Ramos (cell line): ENCODE results near the gene DACH1.

Source experiments
- in situ Hi-C: fragments of 300-500 bp; cut with MboI; formaldehyde crosslinking; loops from one replicate; pipeline ENCODE4 v1.14.3; 2022; ENCODE audit warnings: low sequenced_read_pairs; ENCODE audit not compliant: unreplicated experiment

The DACH1 gene

DNA sequence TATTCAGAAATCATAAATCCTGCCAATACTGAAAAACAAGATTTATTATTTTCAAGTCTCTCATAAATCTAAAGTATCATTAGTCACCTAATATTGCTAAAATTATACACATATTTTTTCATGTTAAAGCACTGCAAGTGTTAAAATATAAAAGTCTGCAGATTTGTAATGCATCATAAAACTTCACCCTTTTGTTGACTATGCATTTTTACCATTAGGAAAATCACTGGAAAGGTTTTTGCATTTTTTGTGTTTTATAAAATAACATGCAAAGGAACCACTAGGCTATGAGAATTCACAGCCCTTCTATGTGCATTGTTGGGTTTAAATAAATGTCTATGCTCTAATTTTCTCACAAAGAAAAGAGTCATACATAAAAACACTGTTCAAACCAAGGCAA, 407.3 kb downstream of the DACH1 start:
- in situ Hi-C loops = no loop called here

DNA sequence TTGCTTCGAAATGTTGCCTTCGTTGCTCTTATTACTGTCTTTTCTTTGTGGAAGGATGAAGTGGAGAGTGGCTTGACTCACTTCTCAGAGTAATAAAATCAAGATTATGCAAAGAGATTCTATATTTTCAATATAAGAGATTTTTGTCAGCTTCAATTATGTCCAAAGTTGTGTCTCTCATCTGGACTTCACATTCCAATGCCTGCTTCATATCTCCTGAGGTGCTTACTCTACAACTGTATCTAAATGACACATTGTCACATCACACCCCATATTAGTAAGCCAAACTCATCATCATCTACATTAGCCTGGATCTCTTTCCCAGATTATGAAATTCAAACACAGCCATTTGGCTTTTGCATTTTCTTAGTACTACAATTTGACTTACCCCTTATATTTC, 409.4 kb downstream of the DACH1 start:
- in situ Hi-C loops = no loop called here

DNA sequence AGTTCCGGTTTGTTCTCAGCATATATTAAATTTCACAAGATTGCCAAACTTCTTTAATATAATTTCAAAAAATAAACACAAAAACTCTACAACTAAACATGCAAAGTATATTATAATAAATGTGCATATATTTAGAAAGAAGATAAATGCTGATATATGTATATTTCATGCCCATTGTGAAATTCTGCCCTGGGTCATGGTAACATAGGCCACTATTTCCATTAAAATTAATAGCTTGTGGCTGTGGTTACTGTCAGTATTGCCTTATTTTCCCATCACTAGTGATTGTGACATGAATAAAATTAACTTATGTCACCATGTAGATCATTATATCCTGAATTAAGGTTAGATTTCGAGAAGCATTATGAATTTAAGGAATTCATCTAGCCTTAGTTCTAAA, 410.9 kb downstream of the DACH1 start:
- in situ Hi-C loops = no loop called here

DNA sequence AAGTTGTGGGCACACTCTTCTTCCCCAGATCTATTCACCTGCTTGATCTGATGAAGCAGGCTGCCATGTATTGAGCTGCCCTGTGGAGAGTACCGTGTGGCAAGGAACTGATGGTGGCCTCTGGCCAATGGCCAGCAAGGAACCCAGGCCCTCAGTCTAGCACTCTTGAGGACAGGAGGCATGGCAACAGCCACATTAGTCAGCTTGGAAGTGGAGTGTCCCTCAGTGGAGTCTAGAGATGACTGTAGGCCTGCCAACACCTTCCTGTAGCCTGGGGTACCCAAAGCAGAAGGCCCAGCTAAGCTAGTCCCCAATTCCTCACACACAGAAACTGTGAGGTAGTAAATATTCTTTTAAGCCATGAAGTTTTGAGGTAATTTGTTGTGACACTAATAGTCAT, 412.5 kb downstream of the DACH1 start:
- in situ Hi-C loops = no loop called here

DNA sequence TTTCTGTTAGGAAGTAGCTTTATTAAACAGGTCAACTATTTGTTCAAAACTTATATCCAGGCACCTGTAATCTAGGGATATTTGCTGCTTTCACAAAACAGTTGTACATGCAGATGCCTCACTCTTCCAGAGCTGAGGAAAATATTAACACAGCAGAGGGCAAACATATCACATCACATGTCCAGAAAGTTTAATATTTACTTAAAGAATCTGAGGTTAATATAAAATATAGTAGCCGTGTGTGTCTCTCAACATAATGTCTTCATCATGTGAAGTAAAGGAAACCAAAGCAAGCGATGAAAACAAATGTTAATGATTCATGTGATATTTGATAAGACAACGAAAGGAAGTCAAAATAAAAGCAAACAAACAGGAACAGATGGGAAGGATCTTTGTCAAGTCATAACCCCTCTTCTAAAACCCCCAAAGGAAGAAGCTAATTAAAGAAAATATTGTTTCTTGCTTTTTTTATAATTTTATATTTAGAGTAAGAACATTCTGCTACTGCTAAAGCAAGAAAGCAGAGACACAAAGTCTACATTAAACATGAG, 418.8 kb downstream of the DACH1 start:
- in situ Hi-C loops = no loop called here

DNA sequence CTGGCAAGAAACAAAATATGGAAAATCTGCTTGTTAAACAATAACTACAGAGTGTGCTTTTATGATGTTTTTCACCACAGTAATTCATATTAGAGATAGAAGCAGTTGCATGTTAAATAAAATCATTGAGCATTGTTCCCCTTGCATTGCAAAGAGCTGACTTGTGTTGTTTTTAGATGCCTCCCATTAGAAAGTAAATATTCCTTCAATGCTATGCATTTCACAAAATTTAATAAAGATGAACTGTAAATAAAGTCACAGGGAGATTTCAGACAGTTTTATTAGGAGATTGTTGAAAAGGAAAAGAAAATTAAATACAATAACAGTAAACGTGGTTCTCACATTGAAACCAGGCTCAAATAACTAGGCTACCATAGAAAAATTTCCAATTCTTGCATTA, 429.3 kb downstream of the DACH1 start:
- in situ Hi-C loops = no loop called here

DNA sequence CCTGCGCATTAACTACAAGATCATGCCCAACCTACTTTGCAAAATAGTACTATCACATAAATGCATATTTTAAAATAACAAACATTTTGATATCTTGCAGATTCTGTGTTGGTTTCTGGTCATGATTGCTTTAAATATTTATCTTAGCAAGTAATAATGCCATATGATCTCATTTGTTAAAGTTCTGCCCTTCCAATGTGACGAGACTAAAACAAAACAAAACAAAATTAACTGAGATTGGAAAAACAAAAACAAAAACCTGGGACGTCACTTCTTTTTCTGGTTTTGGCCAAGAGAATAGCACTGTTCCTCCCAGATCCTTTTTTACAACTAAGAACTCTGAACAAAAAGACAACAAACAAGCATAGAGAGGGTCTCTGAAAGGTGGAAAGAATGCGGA, 436.3 kb downstream of the DACH1 start:
- in situ Hi-C loops = no loop called here

DNA sequence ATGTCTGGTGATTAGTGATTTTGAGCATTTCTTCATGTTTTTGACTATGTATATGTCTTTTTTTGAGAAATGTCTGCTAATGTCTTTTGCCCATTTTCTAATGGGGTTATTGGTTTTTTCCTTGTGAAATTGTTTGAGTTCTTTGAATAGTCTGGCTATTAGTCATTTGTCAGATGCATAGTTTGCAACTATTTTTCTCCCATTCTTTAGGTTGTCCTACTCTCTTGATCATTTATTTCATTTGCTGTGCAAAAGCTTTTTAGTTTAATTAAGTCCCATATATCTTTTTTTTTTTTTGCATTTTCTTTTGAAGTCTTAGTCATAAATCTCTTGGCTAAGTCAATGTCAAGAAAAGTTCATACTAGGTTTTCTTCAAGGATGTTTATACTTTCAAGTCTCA, 449.8 kb downstream of the DACH1 start:
- in situ Hi-C loops = no loop called here

DNA sequence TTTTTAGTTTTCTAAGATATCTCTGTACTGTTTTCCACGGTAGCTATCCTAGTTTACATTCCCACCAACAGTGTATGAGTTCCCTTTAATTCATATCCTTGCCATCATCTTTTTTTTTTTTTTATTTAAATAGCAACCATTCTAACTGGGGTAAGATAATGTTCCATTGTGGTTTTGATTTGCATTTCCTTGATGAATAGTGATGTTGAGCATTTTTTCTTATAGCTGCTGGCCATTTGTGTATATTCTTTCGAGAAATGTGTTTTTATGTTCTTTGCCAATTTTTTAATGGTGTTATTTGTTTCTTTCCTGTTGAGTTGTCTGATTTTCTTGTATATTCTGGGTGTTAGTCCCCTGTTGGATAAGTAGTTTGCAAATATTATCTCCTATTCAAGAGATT, 454.8 kb downstream of the DACH1 start:
- in situ Hi-C loops = no loop called here

DNA sequence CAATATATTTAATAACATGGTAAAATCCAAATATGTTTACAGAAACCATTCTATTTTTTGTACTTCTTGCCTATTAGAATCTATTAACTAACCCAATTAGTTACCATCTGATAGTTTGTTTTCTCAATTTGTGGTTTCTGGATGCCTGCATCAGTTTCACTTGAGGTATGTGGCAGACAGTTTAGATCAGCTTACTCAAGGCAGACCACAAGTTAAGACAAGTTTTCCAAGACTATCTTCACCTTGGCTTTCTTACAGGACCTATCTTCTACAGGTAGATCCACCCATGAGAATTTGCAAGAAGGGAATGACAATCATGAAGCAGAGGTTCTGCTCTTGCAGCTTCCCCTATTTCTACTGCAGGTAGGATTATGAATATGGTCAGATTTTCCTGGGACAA, 458.6 kb downstream of the DACH1 start:
- in situ Hi-C loops = no loop called here

DNA sequence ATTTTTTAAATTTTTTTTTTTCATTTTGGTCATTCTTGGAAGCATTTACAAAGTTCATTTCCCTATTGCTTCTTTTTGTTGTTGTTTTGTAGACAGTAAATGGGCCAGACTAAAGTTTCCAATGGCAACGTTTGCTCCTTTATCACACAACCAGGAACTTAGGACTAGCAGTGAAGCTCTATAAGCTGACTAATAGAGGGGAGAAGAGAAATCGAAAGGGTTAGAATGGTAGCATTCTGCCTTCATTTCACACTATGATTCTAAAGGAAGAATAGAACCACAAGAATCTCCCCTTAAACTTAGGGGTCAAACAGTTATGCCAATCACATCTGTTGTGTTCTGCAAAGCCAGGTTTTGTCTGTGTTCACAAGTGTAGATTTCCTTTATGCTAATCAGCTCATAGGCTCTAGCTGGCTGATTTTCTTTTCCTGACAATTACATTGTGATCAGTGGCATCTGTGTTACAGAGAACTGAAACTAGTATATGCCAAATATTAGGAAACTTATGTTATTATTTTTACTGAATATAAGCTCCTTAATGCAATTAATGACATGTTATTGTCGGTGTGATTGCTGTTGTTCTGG, 467.3 kb downstream of the DACH1 start:
- in situ Hi-C loops = no loop called here

DNA sequence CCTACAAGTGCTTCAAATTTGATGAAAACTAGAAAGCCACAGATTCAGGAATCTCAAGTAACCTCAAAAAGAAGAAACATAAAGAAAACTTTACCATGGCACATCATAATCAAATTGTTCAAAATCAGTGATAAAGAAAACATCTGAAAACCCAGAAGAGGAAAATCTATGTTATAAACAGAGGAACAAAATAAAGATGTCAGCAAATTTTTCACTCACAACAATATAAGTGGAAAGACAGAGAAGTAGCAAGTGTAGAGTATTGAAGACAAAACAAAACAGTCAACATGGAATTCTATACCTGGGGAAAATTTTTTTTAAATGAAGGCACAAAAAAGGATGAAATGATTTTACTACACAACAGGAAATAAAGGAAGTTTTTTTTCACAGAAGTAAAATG, 470.9 kb downstream of the DACH1 start:
- in situ Hi-C loops = no loop called here

DNA sequence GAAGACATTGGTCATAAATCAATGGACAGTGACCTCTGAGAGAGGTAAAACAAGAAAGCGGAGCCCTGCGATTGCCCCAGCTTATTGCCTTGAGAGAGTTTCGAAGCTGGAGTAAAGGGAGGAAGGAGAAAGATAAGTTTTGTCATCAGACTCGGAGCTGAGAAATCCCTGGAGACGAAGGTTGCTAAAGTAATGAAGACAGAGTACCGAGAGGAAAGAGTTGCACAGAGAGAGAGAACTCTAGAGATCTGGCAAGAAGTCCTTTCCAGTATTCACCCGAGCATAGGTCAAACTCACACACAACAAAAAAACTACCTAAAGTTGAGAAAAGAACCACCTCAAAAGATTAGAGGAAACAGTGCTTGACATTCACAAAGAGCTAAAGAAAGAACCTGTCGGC, 472.0 kb downstream of the DACH1 start:
- in situ Hi-C loops = no loop called here

DNA sequence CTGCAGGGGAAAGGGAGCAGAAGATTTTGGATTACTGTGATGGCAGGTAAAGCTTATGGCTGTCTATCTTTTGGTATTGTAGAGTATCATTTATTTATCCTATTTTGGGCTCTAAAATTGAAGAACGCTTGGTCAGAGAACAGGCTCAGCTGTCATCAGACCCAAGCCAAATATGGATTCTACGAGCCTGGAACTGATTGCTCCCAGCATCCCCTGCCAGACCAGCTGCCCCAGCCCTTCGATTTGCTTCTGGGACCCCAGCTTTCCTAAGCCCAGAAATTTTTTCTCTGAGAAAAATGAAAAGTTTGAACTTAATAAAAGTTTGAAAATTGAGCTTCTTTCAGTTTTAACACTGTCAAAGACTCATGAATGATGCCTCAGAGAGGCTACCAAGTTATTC, 472.8 kb downstream of the DACH1 start:
- in situ Hi-C loops = no loop called here
